HFF-Myc (cell line): Measurements from ENCODE around the gene MUCL1.
"Not testable (repeated sequence)": the region's sequence is repeated elsewhere in the genome, so short reads cannot be mapped to it uniquely, and the experiment has no call there.

ENCODE experiments used
- DNase-seq: peaks from one replicate; pipeline ENCODE4 v3.0.0-alpha.2; 2011; ENCODE audit warnings: low read depth; ENCODE audit errors: extremely low read depth
- H3K4me3 ChIP-seq: replicated peaks from 2 replicates; pipeline ENCODE4 v1.5.1; 2011; ENCODE audit warnings: low read depth, mild to moderate bottlenecking, control low read depth, low read length
- CTCF ChIP-seq: IDR thresholded peaks from 2 replicates; pipeline ENCODE4 v1.5.1; 2012; ENCODE audit warnings: mild to moderate bottlenecking, low read depth, low read length, control low read depth; ENCODE audit errors: missing control alignments

MUCL1 gene

GRCh38 chr12:54865683-54866324, 11.5 kb downstream of the MUCL1 start:
- no peak for TF ChIP-seq CTCF
- H3K4me3 ChIP-seq = no peak overlapping the region
- DNase-seq = no peak

- no peak for DNase-seq
- TF ChIP-seq CTCF = no peak
- no peak overlapping the region for H3K4me3 ChIP-seq
Measured at GRCh38 chr12:54868690-54869089, 14.4 kb downstream of the MUCL1 start.

GRCh38 chr12:54870048-54870447, 15.7 kb downstream of the MUCL1 start:
- DNase-seq = no peak
- H3K4me3 ChIP-seq = no peak overlapping the region
- TF ChIP-seq CTCF = no peak

- H3K4me3 ChIP-seq = no peak overlapping the region
- DNase-seq = no peak
- no peak for TF ChIP-seq CTCF
Measured at GRCh38 chr12:54870617-54871016, 16.3 kb downstream of the MUCL1 start.

- no peak for TF ChIP-seq CTCF
- peak; percentile 5 for DNase-seq
- no peak overlapping the region for H3K4me3 ChIP-seq
Measured at GRCh38 chr12:54879150-54879549, 24.8 kb downstream of the MUCL1 start.

DNA sequence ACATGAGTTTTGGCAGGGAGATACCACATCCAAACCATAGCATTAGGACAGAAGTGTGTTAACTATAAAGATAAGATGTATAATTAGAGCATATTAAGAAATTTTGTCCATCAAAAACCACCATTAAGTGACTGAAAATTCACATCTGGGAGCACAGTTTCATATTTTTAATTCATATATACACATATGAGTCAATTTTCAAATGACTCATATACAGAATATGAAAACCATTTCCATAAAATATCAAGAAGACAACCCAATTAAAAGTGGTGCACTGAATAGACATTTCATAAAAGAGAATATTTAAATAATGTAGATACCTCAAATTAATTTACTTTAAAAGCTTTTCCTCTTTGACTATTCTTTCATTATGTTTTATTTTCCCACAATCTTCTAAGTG, 25.3 kb downstream of the MUCL1 start:
- H3K4me3 ChIP-seq = no peak overlapping the region
- no peak for TF ChIP-seq CTCF
- no peak for DNase-seq

DNA sequence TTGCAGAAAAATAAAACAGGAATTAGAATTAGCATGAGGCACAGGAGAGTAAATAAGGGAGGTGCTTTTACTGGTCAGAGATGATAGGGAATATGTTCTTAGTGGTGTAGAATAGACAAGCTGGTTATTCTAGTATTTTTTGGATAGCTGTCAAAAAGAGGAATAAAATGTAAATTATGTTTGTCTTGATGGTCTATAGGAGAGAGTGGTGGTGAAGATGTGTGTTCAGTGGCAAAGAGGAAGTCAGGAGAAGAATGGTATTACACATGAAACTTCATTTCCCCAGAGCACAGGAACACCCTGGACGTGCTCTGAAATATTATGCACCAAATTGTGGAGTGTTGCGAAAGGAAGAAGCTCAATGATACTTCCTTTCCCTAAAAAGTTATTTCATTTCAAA, 27.8 kb downstream of the MUCL1 start:
- H3K4me3 ChIP-seq = no peak overlapping the region
- TF ChIP-seq CTCF = no peak
- no peak for DNase-seq

DNA sequence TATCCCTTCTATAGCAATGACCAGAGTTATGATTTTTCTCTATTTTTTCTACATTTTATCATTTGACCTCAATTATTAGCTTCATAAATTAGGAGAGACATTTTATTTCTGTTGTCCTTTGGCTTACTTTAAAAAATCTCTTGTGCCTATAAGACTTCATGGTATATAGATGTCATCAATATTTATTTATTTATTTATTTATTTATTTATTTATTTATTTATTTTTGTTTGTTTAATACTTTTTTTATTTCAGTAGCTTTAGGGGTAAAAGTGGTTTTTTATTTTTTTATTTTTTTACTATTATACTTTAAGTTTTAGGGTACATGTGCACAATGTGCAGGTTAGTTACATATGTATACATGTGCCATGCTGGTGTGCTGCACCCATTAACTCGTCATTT, 28.3 kb downstream of the MUCL1 start:
- H3K4me3 ChIP-seq, DNase-seq: not testable (repeated sequence)

DNA sequence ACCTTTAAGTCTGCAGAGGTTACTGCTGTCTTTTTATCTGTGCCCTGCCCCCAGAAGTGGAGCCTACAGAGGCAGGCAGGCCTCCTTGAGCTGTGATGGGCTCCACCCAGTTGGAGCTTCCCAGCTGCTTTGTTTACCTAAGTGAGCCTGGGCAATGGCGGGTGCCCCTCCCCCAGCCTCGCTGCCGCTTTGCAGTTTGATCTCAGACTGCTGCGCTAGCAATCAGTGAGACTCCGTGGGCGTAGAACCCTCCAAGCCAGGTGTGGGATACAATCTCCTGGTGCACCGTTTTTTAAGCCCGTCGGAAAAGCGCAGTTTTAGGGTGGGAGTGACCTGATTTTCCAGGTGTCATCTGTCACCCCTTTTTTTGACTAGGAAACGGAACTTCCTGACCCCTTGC, 34.1 kb downstream of the MUCL1 start:
- not testable (repeated sequence) for DNase-seq, H3K4me3 ChIP-seq
